GM21825 (cell line): Measurements from ENCODE around the gene ACAD10.

Experiments used
- ATAC-seq: cut with Tn5 transposase; IDR thresholded peaks from one replicate; pipeline ENCODE4 v1.9.1; 2021; ENCODE audit warnings: mild to moderate bottlenecking, moderate library complexity; ENCODE audit not compliant: unreplicated experiment

The ACAD10 gene

GRCh38 chr12:111806304-111806703 is 120.5 kb downstream of the ACAD10 start:
- no peak for ATAC-seq
